GM19328 (cell line): ENCODE data around the gene CYB561.

ENCODE experiments used
- ATAC-seq: cut with Tn5 transposase; IDR thresholded peaks from one replicate; pipeline ENCODE4 v1.9.1; 2021; ENCODE audit warnings: mild to moderate bottlenecking, moderate library complexity; ENCODE audit not compliant: unreplicated experiment

Gene CYB561, protein sequence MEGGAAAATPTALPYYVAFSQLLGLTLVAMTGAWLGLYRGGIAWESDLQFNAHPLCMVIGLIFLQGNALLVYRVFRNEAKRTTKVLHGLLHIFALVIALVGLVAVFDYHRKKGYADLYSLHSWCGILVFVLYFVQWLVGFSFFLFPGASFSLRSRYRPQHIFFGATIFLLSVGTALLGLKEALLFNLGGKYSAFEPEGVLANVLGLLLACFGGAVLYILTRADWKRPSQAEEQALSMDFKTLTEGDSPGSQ

DNA sequence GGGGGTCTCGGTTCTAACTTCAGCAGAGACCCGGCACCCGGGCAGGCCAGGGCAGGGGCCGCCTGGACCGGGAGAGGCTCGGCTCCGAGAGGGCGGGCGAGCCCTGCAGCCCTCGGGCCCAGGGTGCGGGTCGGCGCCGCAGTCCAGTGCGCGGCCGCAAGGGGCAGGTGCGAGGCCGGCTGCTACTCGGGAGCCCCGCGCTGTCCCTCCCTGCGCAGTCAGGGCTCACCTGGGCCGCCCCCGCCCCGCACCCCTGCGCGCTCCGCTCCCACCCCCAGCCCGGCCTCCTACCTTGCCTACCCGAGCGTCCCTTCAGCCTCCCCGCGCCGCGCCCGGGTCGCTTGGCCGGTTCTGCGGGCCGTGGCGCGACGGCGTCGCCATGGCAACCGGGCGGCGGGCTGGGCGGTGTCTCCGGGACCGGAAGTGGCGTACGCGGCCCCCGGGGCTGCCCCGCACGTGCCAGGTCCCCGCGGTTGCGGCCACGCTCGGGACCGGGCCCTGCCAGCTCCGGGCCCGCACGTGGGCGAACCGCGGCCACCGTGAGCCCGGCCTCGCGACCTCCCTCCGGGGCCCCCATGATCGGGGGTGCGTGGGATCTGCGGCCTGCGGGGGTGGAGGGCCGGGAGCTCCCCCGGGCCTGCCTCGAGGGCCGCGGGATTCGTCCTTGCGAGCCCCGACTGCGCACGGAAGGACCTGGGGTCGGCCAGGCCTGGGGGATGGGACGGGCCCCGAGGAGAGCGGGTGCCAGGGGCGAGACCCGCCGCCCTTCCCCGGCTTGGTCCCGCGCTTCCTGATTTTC, at the start of gene CYB561:
CYB561 (minus strand) TSS at position 353 of the 799 bp plus-strand sequence. CDS start 8,759 bp downstream, outside the sequence.
- ATAC-seq: peak; percentile 54

DNA sequence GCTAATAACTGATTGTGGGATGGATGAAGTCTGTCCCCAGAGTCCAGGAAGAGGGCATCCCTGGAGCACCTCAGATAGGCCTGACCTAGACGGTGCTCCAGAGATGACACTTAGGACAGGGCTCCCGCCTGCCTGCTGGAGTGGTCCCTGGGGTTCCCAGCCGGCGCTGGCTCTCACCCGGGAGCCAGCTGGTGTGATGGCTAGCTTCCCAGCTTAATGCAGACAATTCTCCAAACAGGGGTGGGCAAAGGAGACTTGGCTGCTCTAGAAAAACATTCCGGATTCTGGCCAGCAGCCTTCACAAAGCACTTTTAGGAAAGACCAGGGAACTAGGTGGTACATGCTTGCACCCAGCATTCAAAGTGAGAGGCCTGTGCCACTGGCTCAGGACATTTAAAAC, 49.4 kb upstream of the CYB561 start:
- ATAC-seq: no peak

DNA sequence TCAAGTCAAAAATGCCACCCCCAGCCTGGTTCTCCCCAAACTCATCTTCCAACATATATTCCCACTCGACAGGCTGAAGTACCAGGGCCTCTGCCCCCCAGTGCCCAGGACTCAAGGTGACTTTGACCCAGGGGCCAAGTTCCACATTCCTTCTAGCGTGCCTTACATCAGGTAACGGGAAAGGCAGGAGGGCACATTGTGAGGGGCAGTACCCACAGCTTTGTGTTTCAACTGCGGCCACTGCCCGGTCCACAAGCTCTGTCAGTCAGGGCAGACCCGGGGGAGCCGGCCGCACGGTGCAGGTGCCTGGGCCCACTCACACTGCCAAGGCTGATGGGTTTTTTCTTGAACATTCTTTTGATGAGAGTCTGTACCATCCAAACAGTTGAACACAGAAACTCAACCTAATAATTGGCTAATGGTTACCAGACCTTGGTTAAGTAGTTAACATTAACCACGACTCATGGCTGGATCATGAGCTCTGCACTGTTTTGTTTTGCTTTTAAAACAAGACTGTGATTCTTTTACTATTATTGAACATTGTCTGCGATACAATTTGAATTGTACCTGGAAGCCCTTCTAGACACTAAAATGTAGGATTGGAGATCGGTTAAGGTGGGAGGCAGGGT, 48.3 kb upstream of the CYB561 start:
- no peak for ATAC-seq

DNA sequence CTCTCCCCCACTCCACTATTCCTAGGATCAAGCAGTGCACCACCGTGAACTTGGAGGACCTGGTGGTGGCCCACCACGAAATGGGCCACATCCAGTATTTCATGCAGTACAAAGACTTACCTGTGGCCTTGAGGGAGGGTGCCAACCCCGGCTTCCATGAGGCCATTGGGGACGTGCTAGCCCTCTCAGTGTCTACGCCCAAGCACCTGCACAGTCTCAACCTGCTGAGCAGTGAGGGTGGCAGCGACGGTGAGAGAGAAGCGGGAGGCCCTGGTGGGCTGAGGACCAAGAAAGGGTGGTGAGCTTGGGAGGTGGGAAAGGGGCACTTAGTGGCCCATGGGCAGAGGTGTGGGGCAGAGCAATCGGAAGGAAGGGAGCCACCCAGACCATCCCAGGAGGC, 47.3 kb upstream of the CYB561 start:
- ATAC-seq: no peak

DNA sequence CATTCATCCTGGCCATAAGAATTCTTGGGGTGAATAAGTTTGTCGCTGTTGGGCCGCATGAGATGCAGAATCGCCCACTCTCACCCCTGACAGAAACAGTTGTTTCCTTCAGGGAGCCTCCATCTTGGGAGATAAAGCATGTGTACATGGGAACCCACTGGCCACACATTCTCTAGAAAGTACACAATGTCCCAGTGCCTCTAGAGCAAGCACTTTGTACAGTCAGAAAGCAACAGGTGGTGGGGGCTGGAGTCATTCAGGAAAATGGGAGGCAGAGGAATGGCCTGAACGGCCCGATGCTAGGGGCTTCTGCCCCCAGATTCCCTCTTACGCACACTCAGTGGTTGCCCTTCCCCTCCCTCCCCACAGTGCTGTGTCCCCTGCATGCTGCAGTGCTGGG, 46.8 kb upstream of the CYB561 start:
- ATAC-seq: no peak

DNA sequence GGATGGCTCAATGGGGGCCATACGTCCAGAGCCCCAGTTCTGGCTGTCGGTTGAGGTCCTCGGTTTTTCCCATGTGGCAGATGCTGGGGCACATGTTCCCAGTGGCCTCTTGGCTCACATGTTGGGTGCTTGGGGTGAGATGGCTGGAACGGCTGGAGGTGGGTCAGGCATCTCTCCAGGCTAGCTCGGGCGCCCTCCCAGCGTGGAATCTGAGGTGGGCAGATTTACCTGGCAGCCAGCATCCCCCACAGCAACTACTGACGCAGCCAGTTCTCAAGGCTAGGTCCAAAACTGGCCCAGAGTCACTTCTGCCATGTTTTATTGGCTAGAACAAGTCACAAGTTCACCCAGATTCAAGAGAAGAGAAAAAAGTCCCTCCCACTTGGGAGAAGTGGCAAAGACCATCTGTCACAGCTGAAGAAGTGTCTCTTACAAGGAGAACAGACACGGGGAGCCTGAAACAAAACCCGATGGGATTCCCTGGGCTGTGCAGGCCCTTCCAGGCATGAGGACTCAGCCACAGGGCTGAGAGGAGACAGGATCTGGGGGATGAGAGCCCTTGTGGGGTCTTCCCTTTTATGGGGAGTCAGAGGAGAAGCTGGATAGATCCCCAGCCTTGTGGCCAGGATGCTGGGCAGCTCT, 46.0 kb upstream of the CYB561 start:
- ATAC-seq: no peak

DNA sequence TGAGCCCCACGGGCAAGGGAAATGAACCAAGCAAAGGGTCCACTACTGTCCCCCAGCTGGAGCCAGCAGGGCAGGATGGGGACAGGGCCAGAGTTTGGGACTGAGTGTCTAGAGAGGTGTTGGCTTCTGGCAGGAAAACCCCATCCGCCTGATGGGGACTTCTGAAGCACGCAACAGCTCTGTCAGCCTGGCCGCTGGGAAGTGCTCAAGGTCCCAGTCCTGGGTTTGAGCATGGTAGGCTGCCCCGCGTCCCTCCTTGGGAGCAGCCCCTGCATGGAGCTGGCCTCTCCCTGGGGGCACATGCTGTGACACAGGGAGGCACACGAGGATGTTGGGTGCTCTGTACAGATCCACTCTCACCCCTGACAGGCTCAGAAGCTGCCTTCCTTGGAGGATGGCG, 45.3 kb upstream of the CYB561 start:
- ATAC-seq: no peak

DNA sequence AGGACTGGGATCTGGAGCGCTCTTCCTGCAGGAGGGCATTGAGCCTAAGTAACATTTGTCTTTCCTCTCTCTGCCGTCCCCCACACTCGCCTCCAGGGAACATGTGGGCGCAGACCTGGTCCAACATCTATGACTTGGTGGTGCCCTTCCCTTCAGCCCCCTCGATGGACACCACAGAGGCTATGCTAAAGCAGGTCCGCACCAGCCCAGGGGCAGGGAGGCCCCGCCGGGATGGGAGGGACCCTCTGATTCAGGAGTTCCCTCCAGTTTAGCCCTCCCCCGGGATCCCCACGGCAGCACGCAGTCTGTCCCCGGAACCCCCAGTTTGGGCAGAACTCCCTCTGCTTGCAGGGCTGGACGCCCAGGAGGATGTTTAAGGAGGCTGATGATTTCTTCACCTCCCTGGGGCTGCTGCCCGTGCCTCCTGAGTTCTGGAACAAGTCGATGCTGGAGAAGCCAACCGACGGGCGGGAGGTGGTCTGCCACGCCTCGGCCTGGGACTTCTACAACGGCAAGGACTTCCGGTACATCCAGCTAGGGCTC, 44.8 kb upstream of the CYB561 start:
- no peak for ATAC-seq

DNA sequence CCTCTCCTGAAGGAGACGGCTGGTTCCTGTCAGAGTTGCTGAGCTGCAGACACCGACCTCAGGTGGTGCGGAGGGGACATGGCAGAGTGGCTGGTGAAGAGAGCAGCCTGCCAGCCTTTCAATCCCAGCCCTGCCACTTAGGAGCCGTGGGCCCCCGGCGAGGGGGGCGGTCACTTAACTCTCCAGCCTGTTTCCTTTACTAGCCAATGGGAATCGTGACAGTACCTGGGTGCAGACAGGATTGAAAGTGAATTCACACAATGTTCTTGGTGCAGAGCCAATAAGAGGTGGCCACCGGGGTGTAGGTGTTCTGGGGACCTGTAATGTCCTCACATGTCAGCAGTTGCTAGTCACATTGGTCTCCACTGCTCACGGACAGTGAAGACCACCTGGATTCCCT, 44.2 kb upstream of the CYB561 start:
- no peak for ATAC-seq

DNA sequence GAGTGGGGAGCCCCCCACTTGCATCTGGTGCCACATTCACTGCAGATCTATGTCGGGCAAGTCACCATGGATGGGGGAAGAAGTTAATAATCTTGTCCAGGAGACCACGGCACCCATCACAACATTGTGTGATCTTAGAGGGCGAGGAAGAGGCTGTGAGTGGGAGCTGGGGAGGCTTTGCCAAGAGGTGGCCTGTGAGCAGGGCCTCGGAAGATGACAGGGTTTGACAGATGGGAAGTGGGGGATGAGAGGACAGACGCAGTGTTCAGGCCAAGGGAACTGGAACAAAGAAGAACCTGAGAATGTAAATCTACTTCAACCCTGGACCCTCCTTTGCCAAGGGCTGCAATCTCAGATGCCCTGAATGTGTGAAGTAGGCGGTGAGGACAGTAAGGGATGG, 43.2 kb upstream of the CYB561 start:
- no peak for ATAC-seq

DNA sequence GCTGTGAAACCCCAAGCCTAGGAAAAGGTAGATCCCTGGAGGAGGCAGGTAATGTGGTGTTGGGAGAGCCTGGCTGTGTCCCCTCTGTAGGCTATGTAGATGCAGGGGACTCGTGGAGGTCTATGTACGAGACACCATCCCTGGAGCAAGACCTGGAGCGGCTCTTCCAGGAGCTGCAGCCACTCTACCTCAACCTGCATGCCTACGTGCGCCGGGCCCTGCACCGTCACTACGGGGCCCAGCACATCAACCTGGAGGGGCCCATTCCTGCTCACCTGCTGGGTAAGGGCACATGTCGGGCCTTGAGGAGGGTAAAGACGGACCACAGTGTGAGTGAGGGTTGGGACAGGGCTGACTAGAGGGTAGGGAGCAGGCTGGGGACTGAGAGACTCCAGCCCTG, 42.7 kb upstream of the CYB561 start:
- no peak for ATAC-seq

DNA sequence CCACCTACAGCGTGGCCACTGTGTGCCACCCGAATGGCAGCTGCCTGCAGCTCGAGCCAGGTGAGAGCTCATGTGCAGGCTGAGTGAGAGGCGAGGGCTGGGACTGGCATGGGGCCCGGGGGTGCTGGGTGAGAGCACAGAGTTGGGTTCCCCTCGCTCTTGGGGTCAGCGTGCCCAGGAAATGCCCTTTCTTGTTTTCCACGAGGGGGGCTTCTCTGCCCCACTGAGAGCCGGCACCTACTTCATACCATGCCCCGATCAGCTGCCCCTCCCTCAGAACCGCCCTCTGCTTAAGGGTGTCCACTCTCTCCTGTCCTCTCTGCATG, 40.9 kb upstream of the CYB561 start:
- ATAC-seq: no peak

DNA sequence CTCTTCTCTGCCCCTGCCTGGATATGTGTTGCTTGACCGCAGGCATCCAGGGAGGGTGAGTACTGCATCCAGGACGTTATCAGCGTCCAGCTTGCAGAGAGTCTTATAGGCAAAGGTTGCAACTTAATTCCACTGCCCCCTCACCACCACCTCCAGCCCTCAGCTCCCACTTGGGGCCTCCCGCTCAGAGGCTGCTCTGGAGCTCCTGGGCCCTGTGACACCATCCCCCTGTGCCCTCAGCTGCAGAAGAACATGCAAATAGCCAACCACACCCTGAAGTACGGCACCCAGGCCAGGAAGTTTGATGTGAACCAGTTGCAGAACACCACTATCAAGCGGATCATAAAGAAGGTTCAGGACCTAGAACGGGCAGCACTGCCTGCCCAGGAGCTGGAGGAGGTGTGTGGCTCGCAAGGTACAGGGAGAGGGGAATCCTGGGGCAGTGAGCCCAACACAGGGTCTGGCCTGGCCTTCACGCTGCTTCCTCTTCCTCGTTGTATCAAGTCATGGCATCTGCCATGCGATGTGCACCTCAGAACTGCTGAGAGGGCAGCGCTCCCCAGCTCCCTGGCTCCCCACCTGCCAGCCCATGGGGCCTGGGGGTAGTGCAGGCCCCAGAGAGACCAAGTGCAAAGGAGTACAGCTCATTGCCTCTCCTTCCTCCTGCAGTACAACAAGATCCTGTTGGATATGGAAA, 40.4 kb upstream of the CYB561 start:
- no peak for ATAC-seq

DNA sequence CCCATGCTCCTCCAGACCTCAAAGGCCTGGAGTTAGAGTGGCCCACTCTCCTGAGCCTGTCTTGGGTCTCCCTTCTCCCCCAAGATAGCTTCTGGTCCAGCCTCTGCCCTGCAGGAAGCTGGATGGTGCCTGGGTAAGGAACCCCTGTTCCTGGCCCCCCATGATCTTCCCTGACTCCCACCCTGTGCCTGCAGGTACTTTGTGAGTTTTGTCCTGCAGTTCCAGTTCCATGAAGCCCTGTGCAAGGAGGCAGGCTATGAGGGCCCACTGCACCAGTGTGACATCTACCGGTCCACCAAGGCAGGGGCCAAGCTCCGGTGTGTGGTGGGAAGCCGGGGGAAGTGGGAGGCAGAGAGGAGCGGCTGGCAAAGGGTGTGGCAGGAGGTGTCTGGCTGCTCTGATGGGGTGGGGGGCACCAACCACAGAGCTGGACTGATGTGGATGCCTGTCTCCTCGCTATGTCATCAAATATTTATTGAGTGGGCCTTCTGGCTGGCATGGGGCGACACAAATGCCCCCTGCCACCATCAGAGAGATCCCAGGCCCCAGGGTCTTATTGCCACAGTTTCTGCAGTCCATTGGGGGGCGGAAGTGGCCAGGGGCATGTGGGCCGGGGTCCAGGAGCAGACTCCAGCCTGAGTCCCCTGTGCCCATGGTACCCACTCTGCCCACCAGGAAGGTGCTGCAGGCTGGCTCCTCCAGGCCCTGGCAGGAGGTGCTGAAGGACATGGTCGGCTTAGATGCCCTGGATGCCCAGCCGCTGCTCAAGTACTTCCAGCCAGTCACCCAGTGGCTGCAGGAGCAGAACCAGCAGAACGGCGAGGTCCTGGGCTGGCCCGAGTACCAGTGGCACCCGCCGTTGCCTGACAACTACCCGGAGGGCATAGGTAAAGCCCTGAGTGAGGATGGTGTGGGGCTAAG, 37.8 kb upstream of the CYB561 start:
- no peak for ATAC-seq

DNA sequence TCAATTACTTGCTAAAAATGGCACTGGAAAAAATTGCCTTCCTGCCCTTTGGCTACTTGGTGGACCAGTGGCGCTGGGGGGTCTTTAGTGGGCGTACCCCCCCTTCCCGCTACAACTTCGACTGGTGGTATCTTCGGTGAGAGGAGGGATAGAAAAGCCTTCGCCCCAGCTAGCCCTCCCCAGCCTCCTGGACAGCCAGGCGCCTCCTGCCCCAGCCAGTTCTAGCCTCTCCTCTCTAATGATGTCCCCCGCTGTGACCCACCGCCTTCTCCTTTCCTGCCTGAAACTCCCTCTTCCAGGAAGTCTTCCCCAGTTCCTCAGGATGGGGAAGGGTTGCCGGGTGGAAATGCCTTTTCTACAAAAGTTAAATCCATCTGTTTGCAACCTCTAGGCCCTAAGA, 36.9 kb upstream of the CYB561 start:
- ATAC-seq: no peak

DNA sequence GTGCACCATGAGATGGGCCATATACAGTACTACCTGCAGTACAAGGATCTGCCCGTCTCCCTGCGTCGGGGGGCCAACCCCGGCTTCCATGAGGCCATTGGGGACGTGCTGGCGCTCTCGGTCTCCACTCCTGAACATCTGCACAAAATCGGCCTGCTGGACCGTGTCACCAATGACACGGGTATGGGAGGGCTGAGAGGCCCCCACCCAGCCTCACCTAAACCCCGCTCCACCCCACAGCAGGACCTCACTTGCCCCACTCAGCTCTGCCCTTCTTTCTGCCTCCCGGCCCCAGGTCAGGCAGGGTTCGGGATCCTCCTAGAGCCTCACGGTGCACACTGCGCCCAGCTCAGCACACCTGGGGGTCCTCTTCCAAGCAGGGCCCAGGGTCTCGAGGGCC, 36.4 kb upstream of the CYB561 start:
- ATAC-seq: no peak

DNA sequence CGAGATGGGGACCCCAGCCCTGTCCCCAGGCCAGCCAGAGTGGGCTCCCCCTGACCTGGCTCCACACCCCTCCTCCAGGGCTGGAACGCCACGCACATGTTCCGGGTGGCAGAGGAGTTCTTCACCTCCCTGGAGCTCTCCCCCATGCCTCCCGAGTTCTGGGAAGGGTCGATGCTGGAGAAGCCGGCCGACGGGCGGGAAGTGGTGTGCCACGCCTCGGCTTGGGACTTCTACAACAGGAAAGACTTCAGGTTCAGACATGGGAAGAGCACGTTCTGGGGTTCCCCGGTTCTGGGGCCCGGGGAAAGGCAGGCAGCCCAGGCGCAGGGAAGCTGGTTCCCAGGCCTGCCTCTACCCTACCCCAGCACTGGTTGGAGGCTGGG, 35.4 kb upstream of the CYB561 start:
- ATAC-seq: no peak

DNA sequence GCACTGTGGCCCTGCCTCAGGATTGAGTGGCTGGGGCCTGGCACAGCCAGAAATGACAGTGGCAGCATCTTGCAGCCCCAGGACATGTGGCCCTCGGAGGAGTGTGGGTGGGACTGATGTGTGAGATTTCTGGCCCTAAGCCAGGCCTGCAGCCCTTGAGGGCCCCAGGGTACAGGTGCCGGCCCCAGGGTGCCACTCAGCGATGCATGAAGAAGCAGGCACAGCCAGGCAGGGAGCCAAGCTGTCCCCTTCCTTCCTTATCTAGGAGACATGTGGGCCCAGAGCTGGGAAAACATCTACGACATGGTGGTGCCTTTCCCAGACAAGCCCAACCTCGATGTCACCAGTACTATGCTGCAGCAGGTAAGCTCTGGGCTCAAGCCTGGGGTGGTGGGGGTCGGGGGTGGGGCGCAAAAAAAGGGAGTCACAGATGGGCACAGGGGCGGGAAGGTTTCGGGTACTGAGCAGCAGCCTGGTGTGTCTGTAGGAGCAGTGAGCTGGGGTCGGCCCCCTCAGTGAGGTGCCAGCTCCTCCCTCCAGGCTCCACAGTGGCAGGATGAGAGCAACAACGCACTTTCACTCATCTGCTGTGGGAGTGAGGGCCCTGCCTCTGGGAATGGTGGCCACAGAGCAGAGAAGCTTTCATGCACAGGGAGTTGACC, 34.9 kb upstream of the CYB561 start:
- ATAC-seq: no peak

DNA sequence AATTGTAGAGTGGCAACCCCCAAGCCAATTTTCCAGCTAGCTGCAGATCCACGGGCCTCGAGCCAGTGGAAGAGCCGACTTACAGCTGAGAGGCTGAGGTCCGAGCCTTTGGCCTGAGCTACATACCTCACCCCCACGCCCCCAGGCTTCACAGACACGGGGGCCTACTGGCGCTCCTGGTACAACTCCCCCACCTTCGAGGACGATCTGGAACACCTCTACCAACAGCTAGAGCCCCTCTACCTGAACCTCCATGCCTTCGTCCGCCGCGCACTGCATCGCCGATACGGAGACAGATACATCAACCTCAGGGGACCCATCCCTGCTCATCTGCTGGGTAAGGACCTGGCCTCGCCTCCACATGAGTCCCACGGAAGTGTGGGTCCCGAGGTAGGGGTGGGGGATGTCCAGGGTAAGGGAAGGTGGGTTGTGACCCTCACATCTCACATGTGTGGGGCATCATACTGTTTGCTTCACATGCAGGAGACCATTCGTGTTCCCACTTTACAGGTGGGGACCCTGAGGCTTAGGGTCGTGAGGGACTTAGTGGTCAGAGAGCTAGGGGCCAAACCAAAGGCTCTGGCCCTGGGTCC, 34.2 kb upstream of the CYB561 start:
- no peak for ATAC-seq
